ENCODE data around the gene MCCD1. TPM values are rescaled to one million over a fixed set of nuclear protein-coding genes. Genes with fewer than 3 reads are reported as not detected.
"Not testable (repeated sequence)": the region's sequence is repeated elsewhere in the genome, so short reads cannot be mapped to it uniquely, and the experiment has no call there.

MCCD1 gene
- total RNA-seq, 1 experiment from 2014 or later, result not detected

- peaks cover 61% of the 10 kb centered on the region for H3K4me1 Mint-ChIP-seq
- H3K9me3 Mint-ChIP-seq; H3K36me3 Mint-ChIP-seq; ATAC-seq; POLR2A ChIA-PET; DNase-seq (ENCODE audit: low spot score): not testable (repeated sequence)
- TF ChIP-seq FOXK1 (CRISPR knock-in tag; IDR thresholded peaks at IDR 0.05), result 0 out of 2 replicates have a peak, but pooled peaks have one; percentile 20
- peaks cover 24% of the 10 kb centered on the region for H3K27me3 Mint-ChIP-seq (ENCODE audit: low read depth)
- H3K27ac Mint-ChIP-seq, result peak overlapping the region; percentile 91
- H3K4me3 Mint-ChIP-seq, result peak overlapping the region; percentile 91
- CTCF ChIA-PET, result interaction anchor here (1.0 to 2.0 kb wide), 4 partner anchors 38 to 105 kb away, joined by 3 to 15 read pairs (median 5); no protein-coding TSS in a partner anchor
These were observed 35.2 kb upstream of the MCCD1 start for GRCh38 chr6:31493550-31493874.

GRCh38 chr6:31493875-31494694, 34.7 kb upstream of the MCCD1 start:
- peak; percentile 67 for ATAC-seq
- no peaks in the 10 kb centered on the region for H3K9me3 Mint-ChIP-seq
- TF ChIP-seq CTCF (IDR thresholded peaks at IDR 0.05) (peak; percentile 73), PRDM15 (CRISPR knock-in tag; IDR thresholded peaks at IDR 0.05) (peak; percentile 48; the same call in 1 of the 2 replicates), HMGXB4 (CRISPR knock-in tag; IDR thresholded peaks at IDR 0.05) (peak; percentile 72), JUN (CRISPR knock-in tag; IDR thresholded peaks at IDR 0.05) (no peak), FOXP4 (CRISPR knock-in tag; IDR thresholded peaks at IDR 0.05) (no peak)
- no peaks in the 10 kb centered on the region for H3K36me3 Mint-ChIP-seq
- peak; percentile 92 for DNase-seq (ENCODE audit: low spot score)
- peak overlapping the region; percentile 91 for H3K27ac Mint-ChIP-seq
- ChIA-PET POLR2A (interaction anchor here (0.6 to 1.1 kb wide), 3 partner anchors 36 to 149 kb away, joined by 3 read pairs; partner anchors contain the start of gene DDX39B), CTCF (interaction anchor here (1.0 to 2.0 kb wide), 7 partner anchors 17 to 104 kb away, joined by 3 to 15 read pairs (median 5); partner anchors contain the start of genes ATP6V1G2 and MCCD1)
- peaks cover 57% of the 10 kb centered on the region for H3K4me1 Mint-ChIP-seq
- H3K4me3 Mint-ChIP-seq, result peak overlapping the region; percentile 91
- peaks cover 30% of the 10 kb centered on the region for H3K27me3 Mint-ChIP-seq (ENCODE audit: low read depth)

- Mint-ChIP-seq H3K27ac (peak overlapping the region; percentile 62; the same call in 1 of the 2 replicates), H3K4me1 (peaks cover 54% of the 10 kb centered on the region), H3K9me3 (no peaks in the 10 kb centered on the region), H3K36me3 (no peaks in the 10 kb centered on the region), H3K4me3 (peak overlapping the region; percentile 91), H3K27me3 (ENCODE audit: low read depth) (peaks cover 30% of the 10 kb centered on the region)
- ATAC-seq, result no peak
- ChIA-PET POLR2A (interaction anchor here (1.0 to 1.1 kb wide), 2 partner anchors 34 to 46 kb away, joined by 3 read pairs; partner anchors contain the start of gene DDX39B), CTCF (interaction anchor here (0.5 to 2.0 kb wide), 9 partner anchors 16 to 107 kb away, joined by 3 to 15 read pairs (median 5); partner anchors contain the start of genes ATP6V1G2 and MCCD1)
- no peak for DNase-seq (ENCODE audit: low spot score)
- no peak for TF ChIP-seq JAZF1 (CRISPR knock-in tag; IDR thresholded peaks at IDR 0.05)
- no peak for TF ChIP-seq PRRX2 (CRISPR knock-in tag; IDR thresholded peaks at IDR 0.05)
- no peak for TF ChIP-seq ATF2 (CRISPR knock-in tag; IDR thresholded peaks at IDR 0.05; ENCODE audit: borderline replicate concordance, low read depth)
- no peak for TF ChIP-seq FOXK1 (CRISPR knock-in tag; IDR thresholded peaks at IDR 0.05)
- no peak for TF ChIP-seq AFF4 (CRISPR knock-in tag; IDR thresholded peaks at IDR 0.05; ENCODE audit: borderline replicate concordance)
- TF ChIP-seq E2F4 (CRISPR knock-in tag; IDR thresholded peaks at IDR 0.05; ENCODE audit: borderline replicate concordance, low read depth), result no peak
- TF ChIP-seq ZBTB21 (CRISPR knock-in tag; IDR thresholded peaks at IDR 0.05; ENCODE audit: borderline replicate concordance), result no peak
These were observed 33.2 kb upstream of the MCCD1 start for GRCh38 chr6:31495580-31495979.
